ENCODE data around the gene FARS2.

FARS2 gene

DNA sequence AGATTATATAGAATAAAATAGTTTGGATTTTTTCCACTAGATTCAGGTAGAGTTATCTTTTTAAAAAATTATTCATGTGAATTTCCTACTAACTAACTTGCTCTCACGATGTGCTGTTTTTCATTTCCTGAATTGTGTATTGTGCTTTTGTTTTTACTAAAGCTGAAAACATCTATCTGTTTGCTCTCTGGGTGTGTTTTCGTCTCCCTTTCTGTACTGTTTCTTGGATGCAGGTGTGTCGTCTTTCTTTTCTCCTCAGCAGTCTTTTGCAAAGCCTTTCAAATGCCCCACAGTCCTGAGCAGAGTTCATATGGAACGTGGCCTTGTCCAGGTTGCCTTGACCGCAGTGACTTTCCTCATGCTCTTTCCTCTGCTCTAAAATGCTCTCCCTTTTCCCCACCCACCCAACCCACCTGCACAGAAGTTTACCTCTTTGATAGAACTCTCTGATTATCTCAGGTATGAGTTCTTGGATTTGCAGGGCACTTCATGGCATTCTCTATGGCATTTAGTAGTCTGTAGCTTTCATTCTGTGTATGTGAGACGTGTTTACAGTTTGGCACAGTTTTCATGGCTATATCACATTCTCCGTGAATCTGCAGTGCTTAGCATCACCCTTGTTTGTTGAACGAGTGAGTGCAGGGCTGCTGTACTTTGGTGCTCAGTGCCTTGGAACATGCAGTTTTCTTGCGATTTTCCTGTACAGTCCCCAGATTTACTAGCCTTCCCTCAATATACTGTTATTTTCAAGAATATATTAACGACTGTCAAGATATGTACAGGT is 77.1 kb downstream of the FARS2 start:
- H3K4me3 ChIP-seq (ENCODE audit: low read depth, low read length) = peak overlapping the region; percentile 28
- peak; percentile 57 for DNase-seq (ENCODE audit: low read depth)
- TF ChIP-seq, protein P1, sequence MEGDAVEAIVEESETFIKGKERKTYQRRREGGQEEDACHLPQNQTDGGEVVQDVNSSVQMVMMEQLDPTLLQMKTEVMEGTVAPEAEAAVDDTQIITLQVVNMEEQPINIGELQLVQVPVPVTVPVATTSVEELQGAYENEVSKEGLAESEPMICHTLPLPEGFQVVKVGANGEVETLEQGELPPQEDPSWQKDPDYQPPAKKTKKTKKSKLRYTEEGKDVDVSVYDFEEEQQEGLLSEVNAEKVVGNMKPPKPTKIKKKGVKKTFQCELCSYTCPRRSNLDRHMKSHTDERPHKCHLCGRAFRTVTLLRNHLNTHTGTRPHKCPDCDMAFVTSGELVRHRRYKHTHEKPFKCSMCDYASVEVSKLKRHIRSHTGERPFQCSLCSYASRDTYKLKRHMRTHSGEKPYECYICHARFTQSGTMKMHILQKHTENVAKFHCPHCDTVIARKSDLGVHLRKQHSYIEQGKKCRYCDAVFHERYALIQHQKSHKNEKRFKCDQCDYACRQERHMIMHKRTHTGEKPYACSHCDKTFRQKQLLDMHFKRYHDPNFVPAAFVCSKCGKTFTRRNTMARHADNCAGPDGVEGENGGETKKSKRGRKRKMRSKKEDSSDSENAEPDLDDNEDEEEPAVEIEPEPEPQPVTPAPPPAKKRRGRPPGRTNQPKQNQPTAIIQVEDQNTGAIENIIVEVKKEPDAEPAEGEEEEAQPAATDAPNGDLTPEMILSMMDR (IDR thresholded peaks at IDR 0.05; ENCODE audit: low read depth, low read length, missing control alignments) = no peak

DNA sequence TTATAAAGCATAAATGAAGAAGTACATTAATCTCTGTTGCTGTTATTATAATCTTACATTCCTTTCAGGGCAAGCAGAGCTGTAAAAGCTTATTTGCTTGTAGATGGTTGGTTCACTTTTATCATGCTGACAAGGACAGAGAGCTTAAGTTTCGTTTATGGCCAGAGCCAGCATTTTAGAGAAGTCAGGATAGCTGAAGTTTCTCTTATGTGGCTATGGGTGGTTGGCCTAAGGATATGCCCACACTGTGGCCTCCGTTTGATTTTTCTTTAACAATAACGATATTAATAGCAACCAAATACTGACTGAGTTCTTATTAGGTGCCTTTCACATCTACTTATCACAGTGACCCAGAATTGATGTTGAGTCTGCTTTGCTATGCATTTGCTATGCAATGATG is 78.5 kb downstream of the FARS2 start:
- TF ChIP-seq, protein P1 (IDR thresholded peaks at IDR 0.05; ENCODE audit: low read depth, low read length, missing control alignments) = no peak

DNA sequence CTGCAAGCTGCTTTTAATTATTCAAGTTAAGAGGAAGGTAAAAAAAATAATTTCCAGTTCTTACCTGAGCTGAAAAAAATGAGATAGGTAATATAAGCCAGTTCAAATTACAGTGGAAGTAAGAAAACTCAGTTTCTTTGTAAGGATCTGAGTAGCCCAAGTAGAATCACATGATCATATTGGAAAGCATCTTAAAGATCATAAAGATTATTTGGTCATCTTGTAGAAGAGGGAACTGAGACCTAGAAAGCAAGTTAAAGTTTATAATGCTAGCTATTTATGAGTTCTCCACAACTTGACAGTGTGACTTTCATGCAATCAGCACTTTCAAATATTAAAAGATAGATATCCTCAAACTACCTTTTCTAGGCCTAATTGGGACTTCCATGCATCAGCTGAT is 80.5 kb downstream of the FARS2 start:
- H3K4me3 ChIP-seq (ENCODE audit: low read depth, low read length) = no peak overlapping the region
- TF ChIP-seq, protein P1 (IDR thresholded peaks at IDR 0.05; ENCODE audit: low read depth, low read length, missing control alignments) = no peak
- no peak for DNase-seq (ENCODE audit: low read depth)

More for the DNA sequence above, 78.5 kb downstream of the FARS2 start:
- no peak overlapping the region for H3K4me3 ChIP-seq (ENCODE audit: low read depth, low read length)
- no peak for DNase-seq (ENCODE audit: low read depth)

DNA sequence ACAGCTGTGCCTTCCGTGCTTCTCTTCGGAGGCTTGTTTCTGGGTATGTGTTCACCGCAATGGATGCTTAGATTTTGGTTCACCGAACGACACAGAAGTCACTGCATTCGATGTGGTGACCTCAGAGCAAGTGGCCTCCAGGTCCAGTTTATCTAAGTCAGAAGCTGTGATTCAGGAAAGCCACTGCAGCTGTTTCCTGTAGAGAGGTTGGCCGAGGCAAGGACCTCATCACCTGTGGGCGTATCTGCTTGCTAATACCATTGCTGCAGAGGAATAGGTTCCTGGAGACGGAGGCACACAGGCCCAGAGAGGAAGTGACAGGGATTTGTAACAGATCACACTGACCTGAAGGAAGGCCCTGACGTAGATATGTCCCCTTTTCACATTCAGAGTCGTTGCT is 82.7 kb downstream of the FARS2 start:
- no peak overlapping the region for H3K4me3 ChIP-seq (ENCODE audit: low read depth, low read length)
- no peak for DNase-seq (ENCODE audit: low read depth)
- TF ChIP-seq, protein P1 (IDR thresholded peaks at IDR 0.05; ENCODE audit: low read depth, low read length, missing control alignments) = no peak

DNA sequence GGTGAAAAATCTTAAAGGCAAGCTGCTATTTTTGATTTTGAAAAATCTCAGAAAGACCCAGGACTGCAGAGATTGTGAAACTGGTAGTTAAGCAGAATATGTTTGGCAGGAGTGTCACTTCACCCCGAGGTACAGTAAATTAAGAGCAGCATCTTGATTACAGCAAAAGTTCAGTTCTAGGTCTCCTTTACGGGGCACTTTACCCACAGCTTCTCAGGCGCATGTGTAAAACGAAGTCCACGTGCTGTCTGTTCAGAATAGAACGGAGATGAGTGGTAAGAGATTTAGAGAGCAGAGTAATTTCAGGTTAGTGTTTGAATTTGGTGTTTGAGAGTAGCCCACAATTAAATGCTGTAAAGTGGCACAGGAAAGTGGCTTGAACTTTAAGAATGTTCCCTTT is 84.0 kb downstream of the FARS2 start:
- H3K4me3 ChIP-seq (ENCODE audit: low read depth, low read length) = no peak overlapping the region
- TF ChIP-seq, protein P1 (IDR thresholded peaks at IDR 0.05; ENCODE audit: low read depth, low read length, missing control alignments) = no peak
- DNase-seq (ENCODE audit: low read depth) = no peak

DNA sequence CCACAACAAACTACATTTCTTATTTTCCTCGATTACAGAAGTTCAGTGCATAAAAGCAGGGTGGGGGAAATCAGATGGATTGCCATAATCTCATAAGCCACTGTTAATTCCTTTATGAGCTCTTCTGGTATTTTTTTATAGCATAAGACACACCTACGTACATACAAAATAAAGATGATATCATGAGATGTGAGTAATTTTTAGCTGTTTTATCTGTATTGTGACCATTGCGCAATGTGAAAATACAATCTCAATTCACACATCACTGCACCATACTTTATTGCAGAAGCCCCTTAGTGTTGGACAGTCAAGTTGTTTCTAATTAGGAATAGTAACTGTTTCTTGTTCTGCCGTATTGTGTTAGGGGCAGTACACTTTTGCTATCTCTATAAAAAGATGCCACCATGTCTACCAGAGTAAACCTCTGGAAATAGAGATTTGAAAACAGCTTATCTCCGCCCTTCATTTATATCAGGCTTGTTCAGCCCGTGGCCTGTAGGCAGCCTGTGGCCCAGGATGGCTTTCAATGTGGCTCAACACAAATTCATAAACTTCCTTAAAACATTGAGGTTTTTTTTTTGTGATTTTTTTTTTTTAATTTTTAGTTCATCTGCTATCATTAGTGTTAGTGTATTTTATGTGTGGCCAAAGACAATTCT is 90.4 kb downstream of the FARS2 start:
- no peak for DNase-seq (ENCODE audit: low read depth)
- TF ChIP-seq, protein P1 (IDR thresholded peaks at IDR 0.05; ENCODE audit: low read depth, low read length, missing control alignments) = no peak

More for the DNA sequence above, 90.4 kb downstream of the FARS2 start:
- H3K4me3 ChIP-seq (ENCODE audit: low read depth, low read length) = no peak overlapping the region

Measured in GM12864 (cell line).